Coronary artery (tissue), 2 donors: ENCODE results near the gene KLF5.

Experiments used
- DNase-seq: peaks from one replicate; pipeline ENCODE4 v3.0.0-alpha.2; 2017; ENCODE audit warnings: low spot score
- H3K27ac ChIP-seq, 2 donors: fragments of 200-600 bp; sonication (generic); one replicate each; pipeline ENCODE4 v1.5.1; 2016 to 2019
- H3K4me3 ChIP-seq: fragments of 200-600 bp; sonication (generic); 2 replicates; pipeline ENCODE4 v1.5.1; 2016; ENCODE audit warnings: mild to moderate bottlenecking, moderate library complexity
- TF ChIP-seq, protein P1 (sequence below): fragments of 200-600 bp; sonication (generic); IDR thresholded peaks from one replicate; pipeline ENCODE4 v1.5.1; 2019; ENCODE audit warnings: antibody characterized with exemption

The KLF5 gene

DNA sequence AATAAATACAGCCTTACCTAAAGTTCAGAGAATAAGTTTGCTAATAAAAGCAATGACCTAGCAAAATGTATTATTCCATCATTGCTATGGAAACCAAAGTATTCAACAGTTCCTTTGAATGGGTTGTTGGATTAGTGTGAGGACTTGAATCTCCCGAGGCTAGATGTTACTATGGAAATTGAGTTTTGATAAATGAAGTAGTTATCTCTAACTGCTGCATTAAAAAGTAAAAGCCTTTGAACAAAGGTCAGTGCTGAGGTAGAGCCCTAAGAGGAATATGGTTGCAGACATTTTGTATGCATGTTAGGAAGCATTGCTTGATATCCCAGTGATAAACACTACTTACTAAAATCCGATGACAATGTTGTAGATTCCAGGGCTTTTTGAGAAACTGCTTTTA lies 6.2 kb downstream of the KLF5 start:
- DNase-seq, result no peak

DNA sequence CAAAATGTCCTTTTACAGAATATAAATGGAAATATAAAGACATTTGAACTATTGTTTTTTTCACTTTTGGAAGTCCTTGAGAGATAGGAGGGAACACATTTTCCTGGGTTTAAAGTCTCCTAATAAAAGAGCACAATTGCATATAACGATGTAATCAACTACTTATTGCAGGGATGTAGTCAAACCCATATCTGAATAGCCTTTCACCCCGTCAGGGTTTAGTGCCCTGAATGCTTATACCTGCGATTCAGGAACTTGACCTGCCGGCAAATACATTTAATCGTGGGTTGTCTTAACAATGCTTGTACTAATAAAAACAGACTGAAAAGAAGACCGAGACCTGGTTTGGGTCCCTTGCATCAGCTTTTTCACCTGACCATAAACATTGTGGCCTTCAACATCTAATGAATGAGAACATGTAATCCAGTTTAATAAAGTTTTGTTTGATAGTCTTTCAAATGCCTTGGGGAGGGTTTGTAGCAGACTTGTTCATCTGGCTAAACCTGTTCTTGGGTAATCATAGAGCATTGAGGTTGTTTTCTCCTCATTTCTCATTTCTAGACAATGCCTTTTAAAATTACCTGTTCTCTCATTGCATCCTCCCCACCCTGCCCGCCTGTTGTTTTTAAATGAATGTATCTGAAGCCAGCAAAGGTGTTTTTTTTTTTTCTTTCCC lies 7.0 kb downstream of the KLF5 start:
- no peak for DNase-seq
- Histone ChIP-seq H3K27ac (no peak overlapping the region), H3K4me3 (no peak overlapping the region)
- TF ChIP-seq, protein P1, sequence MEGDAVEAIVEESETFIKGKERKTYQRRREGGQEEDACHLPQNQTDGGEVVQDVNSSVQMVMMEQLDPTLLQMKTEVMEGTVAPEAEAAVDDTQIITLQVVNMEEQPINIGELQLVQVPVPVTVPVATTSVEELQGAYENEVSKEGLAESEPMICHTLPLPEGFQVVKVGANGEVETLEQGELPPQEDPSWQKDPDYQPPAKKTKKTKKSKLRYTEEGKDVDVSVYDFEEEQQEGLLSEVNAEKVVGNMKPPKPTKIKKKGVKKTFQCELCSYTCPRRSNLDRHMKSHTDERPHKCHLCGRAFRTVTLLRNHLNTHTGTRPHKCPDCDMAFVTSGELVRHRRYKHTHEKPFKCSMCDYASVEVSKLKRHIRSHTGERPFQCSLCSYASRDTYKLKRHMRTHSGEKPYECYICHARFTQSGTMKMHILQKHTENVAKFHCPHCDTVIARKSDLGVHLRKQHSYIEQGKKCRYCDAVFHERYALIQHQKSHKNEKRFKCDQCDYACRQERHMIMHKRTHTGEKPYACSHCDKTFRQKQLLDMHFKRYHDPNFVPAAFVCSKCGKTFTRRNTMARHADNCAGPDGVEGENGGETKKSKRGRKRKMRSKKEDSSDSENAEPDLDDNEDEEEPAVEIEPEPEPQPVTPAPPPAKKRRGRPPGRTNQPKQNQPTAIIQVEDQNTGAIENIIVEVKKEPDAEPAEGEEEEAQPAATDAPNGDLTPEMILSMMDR, result no peak

More for the DNA sequence above, 6.2 kb downstream of the KLF5 start:
- Histone ChIP-seq H3K27ac (no peak overlapping the region), H3K4me3 (no peak overlapping the region)
- TF ChIP-seq, protein P1, result no peak

- no peak for DNase-seq
- no peak overlapping the region for H3K4me3 ChIP-seq
- H3K27ac ChIP-seq, result no peak overlapping the region
- TF ChIP-seq, protein P1, result no peak
Observed at GRCh38 chr13:73069206-73069805, 10.5 kb downstream of the KLF5 start.

DNA sequence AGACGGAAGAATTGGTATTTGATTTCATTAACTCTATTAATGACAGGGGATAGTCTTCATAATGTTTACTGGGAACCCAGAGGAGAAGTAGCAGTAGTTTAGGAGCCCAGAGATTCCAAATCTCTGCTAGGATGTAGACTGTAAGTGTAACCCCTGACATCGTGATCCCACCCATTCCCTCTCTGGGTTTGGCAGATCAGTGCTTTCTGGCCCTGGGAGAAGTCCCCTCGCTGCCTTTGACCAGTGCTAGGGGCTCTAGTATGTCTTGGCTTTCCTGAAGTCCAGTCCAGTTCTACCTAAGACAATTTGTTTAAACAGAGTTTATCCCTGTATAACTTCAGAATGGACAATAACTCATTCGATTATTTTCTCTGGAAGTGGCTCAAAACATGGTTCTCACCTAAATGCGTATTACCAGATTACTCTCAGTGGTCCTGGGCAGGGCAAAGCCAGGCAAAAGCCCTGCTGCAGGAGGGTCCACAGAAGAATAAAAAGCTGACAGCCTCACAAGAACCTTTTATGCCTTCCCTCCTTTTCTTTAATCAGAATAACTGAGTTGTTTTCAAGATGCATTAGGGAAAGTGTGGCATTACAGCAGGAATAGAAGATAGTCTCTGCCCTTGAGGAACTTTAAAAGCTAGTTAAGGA lies 11.8 kb downstream of the KLF5 start:
- TF ChIP-seq, protein P1, result no peak
- DNase-seq, result no peak
- H3K27ac ChIP-seq, result no peak overlapping the region
- no peak overlapping the region for H3K4me3 ChIP-seq

DNA sequence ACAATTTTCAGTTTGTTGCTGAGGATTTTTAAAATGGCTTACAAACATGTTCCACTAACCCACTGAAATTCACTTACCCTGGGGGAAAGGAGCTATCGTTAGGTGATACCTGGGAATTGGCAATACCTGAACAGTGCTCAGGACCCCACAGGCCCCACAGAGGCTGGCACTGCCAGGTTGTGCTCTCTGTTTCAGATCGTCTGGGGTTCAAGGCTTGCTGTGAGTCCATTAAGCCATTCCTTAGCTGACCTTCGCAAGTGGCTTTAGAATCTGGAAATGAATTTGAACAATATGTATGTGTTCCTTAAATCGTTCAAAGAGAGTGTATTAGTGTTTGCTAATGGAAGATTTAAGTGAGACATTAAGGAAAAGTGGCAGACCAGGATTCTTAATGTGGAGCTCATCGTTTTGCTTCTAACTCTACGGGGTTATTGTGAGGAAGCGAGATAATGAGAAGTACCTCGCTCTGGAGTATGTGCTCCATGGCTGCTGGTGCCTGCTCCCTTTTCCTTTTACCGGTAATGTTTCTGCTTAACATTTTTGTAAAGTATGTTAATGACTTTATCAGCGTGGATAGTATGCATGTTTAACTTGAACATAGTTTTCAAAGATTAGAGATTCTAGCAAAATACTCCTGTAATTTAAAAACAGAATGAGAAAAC lies 13.6 kb downstream of the KLF5 start:
- no peak for DNase-seq
- no peak overlapping the region for H3K4me3 ChIP-seq
- TF ChIP-seq, protein P1, result no peak

GRCh38 chr13:73073050-73073449 lies 14.2 kb downstream of the KLF5 start:
- Histone ChIP-seq H3K4me3 (no peak overlapping the region), H3K27ac (peak overlapping the region in 1 of 2 donors; percentile 8)
- TF ChIP-seq, protein P1, result no peak
- DNase-seq, result no peak

More for the DNA sequence above, 13.6 kb downstream of the KLF5 start:
- no peak overlapping the region for H3K27ac ChIP-seq
